LNCaP clone FGC (cell line): Measurements from ENCODE around the gene ECSIT.

ENCODE experiments used
- DNase-seq: peaks from one replicate; pipeline ENCODE4 v3.0.0-alpha.2; 2011; ENCODE audit warnings: low read depth
- H3K4me3 ChIP-seq: 2 replicates; pipeline ENCODE4 v1.5.1; 2011; ENCODE audit warnings: mild to moderate bottlenecking, low read depth, low read length, control low read depth
- CTCF ChIP-seq: IDR thresholded peaks from 2 replicates; pipeline ENCODE4 v1.5.1; 2012; ENCODE audit warnings: mild to moderate bottlenecking; ENCODE audit not compliant: control insufficient read depth, insufficient read depth; ENCODE audit errors: extremely low read depth

Gene ECSIT

GRCh38 chr19:11505504-11506100 is 23.3 kb downstream of the ECSIT start, which contains the start of gene ZNF653:
TSS of gene ZNF653 (minus strand) at chr19:11505839. CDS start at chr19:11505786, 53 bp downstream.
- DNase-seq = peak; percentile 82
- no peak for TF ChIP-seq CTCF
- peak within 1 kb of the TSS; percentile 81 for H3K4me3 ChIP-seq

GRCh38 chr19:11505032-11505503 is 23.9 kb downstream of the ECSIT start:
- DNase-seq = peak; percentile 89
- TF ChIP-seq CTCF = no peak
- H3K4me3 ChIP-seq = peak overlapping the region; percentile 81

- H3K4me3 ChIP-seq = peak overlapping the region; percentile 81
- DNase-seq = no peak
- TF ChIP-seq CTCF = no peak
Observed at GRCh38 chr19:11504502-11505031, 24.4 kb downstream of the ECSIT start.

- TF ChIP-seq CTCF = no peak
- no peak overlapping the region for H3K4me3 ChIP-seq
- no peak for DNase-seq
Observed at GRCh38 chr19:11499890-11500420, 29.0 kb downstream of the ECSIT start.

GRCh38 chr19:11499220-11499726 is 29.7 kb downstream of the ECSIT start:
- H3K4me3 ChIP-seq = no peak overlapping the region
- no peak for TF ChIP-seq CTCF
- DNase-seq = no peak

- peak; percentile 48 for TF ChIP-seq CTCF
- no peak for DNase-seq
- H3K4me3 ChIP-seq = no peak overlapping the region
Observed at GRCh38 chr19:11496391-11497163, 32.4 kb downstream of the ECSIT start.
